GM23248 (cell line): Measurements from ENCODE around the gene IL10RA. TPM values are rescaled to one million over a fixed set of nuclear protein-coding genes. Genes with fewer than 3 reads are reported as not detected.

Experiments
- DNase-seq: peaks from one replicate; pipeline ENCODE4 v3.0.0-alpha.2; 2015
- H2AFZ ChIP-seq: fragments of 200-600 bp; sonication (generic); 2 replicates; pipeline ENCODE4 v1.6.1; 2016; ENCODE audit warnings: antibody characterized with exemption
- H3F3A ChIP-seq: fragments of 200-600 bp; sonication (generic); 2 replicates; pipeline ENCODE4 v1.6.1; 2016; ENCODE audit warnings: mild to moderate bottlenecking, antibody characterized with exemption, mixed run types; ENCODE audit not compliant: insufficient read depth
- H3K27ac ChIP-seq: fragments of 200-600 bp; sonication (generic); 2 replicates; pipeline ENCODE4 v1.5.1; 2016; ENCODE audit warnings: mild to moderate bottlenecking
- H3K27me3 ChIP-seq: fragments of 200-600 bp; sonication (generic); replicated peaks from 2 replicates; pipeline ENCODE4 v1.6.1; 2016; ENCODE audit warnings: mild to moderate bottlenecking; ENCODE audit not compliant: insufficient read depth
- H3K36me3 ChIP-seq: fragments of 200-600 bp; sonication (generic); 2 replicates; pipeline ENCODE4 v1.6.1; 2016; ENCODE audit warnings: low read depth, mild to moderate bottlenecking
- H3K4me1 ChIP-seq: fragments of 200-600 bp; sonication (generic); 2 replicates; pipeline ENCODE4 v1.6.1; 2016; ENCODE audit warnings: mild to moderate bottlenecking; ENCODE audit not compliant: insufficient read depth
- H3K4me2 ChIP-seq: fragments of 200-600 bp; sonication (generic); one replicate; pipeline ENCODE4 v1.6.1; 2016; ENCODE audit warnings: mild to moderate bottlenecking; ENCODE audit not compliant: unreplicated experiment
- H3K4me3 ChIP-seq: fragments of 200-600 bp; sonication (generic); 2 replicates; pipeline ENCODE4 v1.5.1; 2016; ENCODE audit warnings: mild to moderate bottlenecking
- H3K79me2 ChIP-seq: fragments of 200-600 bp; sonication (generic); 2 replicates; pipeline ENCODE4 v1.6.1; 2016; ENCODE audit warnings: mild to moderate bottlenecking; ENCODE audit not compliant: insufficient read depth
- H3K9ac ChIP-seq: fragments of 200-600 bp; sonication (generic); 2 replicates; pipeline ENCODE4 v1.6.1; 2016; ENCODE audit warnings: mild to moderate bottlenecking
- H3K9me2 ChIP-seq: fragments of 200-600 bp; sonication (generic); 2 replicates; pipeline ENCODE4 v1.6.1; 2016; ENCODE audit warnings: mixed run types, mild to moderate bottlenecking, moderate library complexity; ENCODE audit not compliant: insufficient read depth
- H3K9me3 ChIP-seq: fragments of 200-600 bp; sonication (generic); one replicate; pipeline ENCODE4 v1.6.1; 2017; ENCODE audit warnings: low read depth
- H4K20me1 ChIP-seq: fragments of 200-600 bp; sonication (generic); 2 replicates; pipeline ENCODE4 v1.6.0; 2016; ENCODE audit not compliant: insufficient read depth
- EZH2 ChIP-seq: fragments of 200-600 bp; sonication (generic); IDR thresholded peaks from 2 replicates; pipeline ENCODE4 v1.6.1; 2018; ENCODE audit warnings: antibody characterized with exemption, mild to moderate bottlenecking; ENCODE audit not compliant: insufficient read depth, poor library complexity, severe bottlenecking
- EZH2phosphoT487 ChIP-seq: fragments of 200-600 bp; sonication (generic); IDR thresholded peaks from 2 replicates; pipeline ENCODE4 v1.6.1; 2018; ENCODE audit warnings: antibody characterized with exemption, moderate library complexity, mild to moderate bottlenecking, low read depth; ENCODE audit not compliant: insufficient read depth
- WGBS, 2 experiments: methylation state at CpG; one replicate each; pipeline ENCODE4 v1.1.6; 2015 to 2017; ENCODE audit warnings: low lambda C conversion rate in 2 of 2, low coverage in 1 of 2; ENCODE audit errors: missing lambda C conversion rate in 2 of 2; 5-methylcytosine and 5-hydroxymethylcytosine counted together
- in situ Hi-C: fragments of 300-500 bp; cut with MboI; formaldehyde crosslinking; loops from 2 replicates; pipeline ENCODE4 v1.15.0; 2020
- polyA plus RNA-seq: library from polyadenylated mRNA; unstranded; fragments of >200 nt; fragmentation: Nextera tagmentation; extraction: Ambion mirVana; gene quantifications from 2 replicates; pipeline ENCODE4 v1.2.1, GENCODE V29; 2016
- total RNA-seq: library from RNA; depleted of rRNA; stranded (reverse); fragments of >200 nt; shearing (Covaris generic); gene quantifications from 2 replicates; pipeline ENCODE4 v1.2.3, GENCODE V29; 2014

IL10RA gene
- total and polyA plus RNA-seq, 2 experiments from 2014 or later: not detected

DNA sequence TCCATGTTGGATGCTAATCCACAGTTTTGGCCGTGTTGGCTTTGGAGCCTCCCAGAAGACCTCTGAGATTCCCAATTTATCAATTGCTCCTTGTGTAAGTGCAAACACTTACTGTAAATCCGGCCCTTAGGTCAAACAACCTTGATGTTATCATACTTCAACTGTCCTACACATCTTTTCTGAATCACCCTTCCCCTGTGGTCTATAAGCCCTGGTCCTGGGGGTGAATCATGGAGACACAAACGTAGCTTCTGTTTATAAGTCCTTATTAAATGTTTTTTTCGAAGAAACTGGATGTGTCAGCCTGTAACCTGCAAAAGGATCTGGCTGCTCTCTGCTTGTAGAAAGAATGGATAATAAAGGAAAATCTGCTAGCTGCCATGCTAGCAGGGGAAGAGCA, 1.7 kb upstream of the IL10RA start:
- Histone ChIP-seq H3K27ac (no peak overlapping the region), H3K4me2 (no peak overlapping the region), H3K79me2 (no peaks in the 10 kb centered on the region), H4K20me1 (no peaks in the 10 kb centered on the region), H3K27me3 (peaks cover 40% of the 10 kb centered on the region), H3K4me1 (no peaks in the 10 kb centered on the region), H3K36me3 (no peaks in the 10 kb centered on the region), H2AFZ (no peak overlapping the region), H3K4me3 (no peak overlapping the region), H3F3A (no peaks in the 10 kb centered on the region), H3K9me2 (no peaks in the 10 kb centered on the region), H3K9ac (no peak overlapping the region), H3K9me3 (no peaks in the 10 kb centered on the region)
- DNase-seq: no peak
- TF ChIP-seq EZH2phosphoT487 (no peak), EZH2 (no peak)
- 34 to 36% methylated on average over 4 of the region's 4 CpGs for WGBS, 2 experiments
- in situ Hi-C loops: no loop called here

DNA sequence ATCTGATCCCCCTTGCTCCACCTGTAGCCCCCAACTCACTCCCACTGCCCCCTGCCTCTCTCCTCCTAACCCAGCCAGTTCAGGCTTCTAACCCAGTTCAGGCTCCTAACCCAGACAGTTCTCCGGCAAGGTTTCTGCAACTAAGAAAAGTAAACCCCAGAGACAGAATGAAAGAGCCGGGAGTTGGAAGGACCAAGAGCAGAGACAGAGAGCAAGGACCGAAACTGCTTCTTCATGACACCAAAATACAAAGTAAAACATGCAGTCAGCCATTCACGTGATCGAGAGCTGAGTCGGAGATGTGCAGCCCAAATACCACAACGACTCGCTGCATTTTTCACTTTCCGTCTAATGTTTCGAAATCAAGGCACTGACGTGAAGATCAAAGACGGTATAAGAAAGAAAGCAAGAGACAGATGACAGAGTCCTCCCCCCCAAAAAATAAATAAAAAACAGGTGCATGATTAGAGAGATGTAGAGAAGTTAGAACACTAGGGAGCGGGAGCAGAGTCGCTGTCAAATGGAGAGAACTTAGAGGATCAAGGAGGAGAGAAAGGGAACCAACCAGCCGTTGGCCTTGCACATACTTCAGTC, 884 bp downstream of the IL10RA start:
- in situ Hi-C loops: no loop called here
- Histone ChIP-seq H3K4me1 (no peaks in the 10 kb centered on the region), H3K9ac (no peak overlapping the region), H3K9me3 (no peaks in the 10 kb centered on the region), H3K36me3 (no peaks in the 10 kb centered on the region), H4K20me1 (no peaks in the 10 kb centered on the region), H3K4me2 (no peak overlapping the region), H3K79me2 (no peaks in the 10 kb centered on the region), H3K27me3 (peaks cover 33% of the 10 kb centered on the region), H3K4me3 (no peak overlapping the region), H3K27ac (no peak overlapping the region), H3K9me2 (no peaks in the 10 kb centered on the region), H2AFZ (no peak overlapping the region), H3F3A (no peaks in the 10 kb centered on the region)
- TF ChIP-seq EZH2: no peak
- 0 out of 2 replicates have a peak, but pooled peaks have one; percentile 31 for TF ChIP-seq EZH2phosphoT487
- WGBS, 2 experiments: 10 to 11% methylated on average over 15 of the region's 15 CpGs
- peak; percentile 23 for DNase-seq

GRCh38 chr11:117989351-117990102, 3.3 kb downstream of the IL10RA start:
- no peaks in the 10 kb centered on the region for H3K9me2 ChIP-seq
- no peaks in the 10 kb centered on the region for H3K36me3 ChIP-seq
- H3K27me3 ChIP-seq: peaks cover 29% of the 10 kb centered on the region
- H4K20me1 ChIP-seq: no peaks in the 10 kb centered on the region
- H3F3A ChIP-seq: no peaks in the 10 kb centered on the region
- WGBS, 2 experiments: 80 to 84% methylated on average over 13 of the region's 13 CpGs
- in situ Hi-C loops: no loop called here
- H2AFZ ChIP-seq: no peak overlapping the region
- no peak overlapping the region for H3K27ac ChIP-seq
- no peak overlapping the region for H3K4me2 ChIP-seq
- H3K4me1 ChIP-seq: no peaks in the 10 kb centered on the region
- no peak for DNase-seq
- H3K9me3 ChIP-seq: no peaks in the 10 kb centered on the region
- H3K4me3 ChIP-seq: no peak overlapping the region
- TF ChIP-seq EZH2phosphoT487 (no peak), EZH2 (no peak)
- no peaks in the 10 kb centered on the region for H3K79me2 ChIP-seq
- no peak overlapping the region for H3K9ac ChIP-seq

- H3K9ac ChIP-seq: no peak overlapping the region
Measured at GRCh38 chr11:117992136-117992535, 5.9 kb downstream of the IL10RA start.

More at GRCh38 chr11:117992136-117992535, 5.9 kb downstream of the IL10RA start:
- Histone ChIP-seq H4K20me1 (no peaks in the 10 kb centered on the region), H3K9me3 (no peaks in the 10 kb centered on the region), H2AFZ (no peak overlapping the region), H3K4me1 (no peaks in the 10 kb centered on the region), H3K4me2 (no peak overlapping the region), H3F3A (no peaks in the 10 kb centered on the region), H3K36me3 (no peaks in the 10 kb centered on the region), H3K79me2 (no peaks in the 10 kb centered on the region), H3K27ac (no peak overlapping the region), H3K27me3 (peaks cover 17% of the 10 kb centered on the region), H3K9me2 (no peaks in the 10 kb centered on the region), H3K4me3 (no peak overlapping the region)
- no peak for TF ChIP-seq EZH2
- TF ChIP-seq EZH2phosphoT487: no peak
- DNase-seq: no peak
- in situ Hi-C loops: no loop called here
- WGBS, 2 experiments: 40 to 45% methylated on average over 4 of the region's 4 CpGs
